SIG-M5 treated with dmso at 0.1 percent for 504 hours (cell line): ENCODE results near the gene CLCF1.

Source experiments
- DNase-seq: peaks from one replicate; lab custom pipeline; 2025; ENCODE audit not compliant: unreplicated experiment; lab: John Stamatoyannopoulos, UW

The CLCF1 gene

GRCh38 chr11:67372993-67373647 lies at the start of gene CLCF1:
Gene CLCF1 (minus strand): TSS chr11:67373598. CDS start chr11:67373539, 59 bp downstream.
- peak; percentile 24 for DNase-seq

GRCh38 chr11:67422891-67423290 lies 49.5 kb upstream of the CLCF1 start:
- no peak for DNase-seq

GRCh38 chr11:67421430-67422031 lies 48.1 kb upstream of the CLCF1 start:
- no peak for DNase-seq

GRCh38 chr11:67420646-67421429 lies 47.4 kb upstream of the CLCF1 start:
- DNase-seq = peak; percentile 86

- no peak for DNase-seq
Measured at GRCh38 chr11:67420147-67420645, 46.8 kb upstream of the CLCF1 start.

GRCh38 chr11:67419325-67420049 lies 46.1 kb upstream of the CLCF1 start:
- DNase-seq = no peak

- DNase-seq = no peak
Measured at GRCh38 chr11:67418476-67419281, 45.3 kb upstream of the CLCF1 start.

- no peak for DNase-seq
Measured at GRCh38 chr11:67417425-67417824, 44.0 kb upstream of the CLCF1 start.

GRCh38 chr11:67416416-67417335 lies 43.3 kb upstream of the CLCF1 start:
- DNase-seq = no peak

- DNase-seq = no peak
Measured at GRCh38 chr11:67415501-67416304, 42.3 kb upstream of the CLCF1 start, which contains the start of gene CARNS1. Gene CARNS1 (plus strand): TSS chr11:67415678. CDS start chr11:67416200, 522 bp downstream.

GRCh38 chr11:67413266-67413849 lies 40.0 kb upstream of the CLCF1 start:
- no peak for DNase-seq

GRCh38 chr11:67412495-67413179 lies 39.2 kb upstream of the CLCF1 start:
- DNase-seq = no peak

- DNase-seq = no peak
Measured at GRCh38 chr11:67411785-67412152, 38.4 kb upstream of the CLCF1 start.

- DNase-seq = no peak
Measured at GRCh38 chr11:67410984-67411784, 37.8 kb upstream of the CLCF1 start.

GRCh38 chr11:67410369-67410831 lies 37.0 kb upstream of the CLCF1 start:
- no peak for DNase-seq

- DNase-seq = no peak
Measured at GRCh38 chr11:67409781-67410368, 36.5 kb upstream of the CLCF1 start.
